ENCODE results near the gene LIMA1.

DNA sequence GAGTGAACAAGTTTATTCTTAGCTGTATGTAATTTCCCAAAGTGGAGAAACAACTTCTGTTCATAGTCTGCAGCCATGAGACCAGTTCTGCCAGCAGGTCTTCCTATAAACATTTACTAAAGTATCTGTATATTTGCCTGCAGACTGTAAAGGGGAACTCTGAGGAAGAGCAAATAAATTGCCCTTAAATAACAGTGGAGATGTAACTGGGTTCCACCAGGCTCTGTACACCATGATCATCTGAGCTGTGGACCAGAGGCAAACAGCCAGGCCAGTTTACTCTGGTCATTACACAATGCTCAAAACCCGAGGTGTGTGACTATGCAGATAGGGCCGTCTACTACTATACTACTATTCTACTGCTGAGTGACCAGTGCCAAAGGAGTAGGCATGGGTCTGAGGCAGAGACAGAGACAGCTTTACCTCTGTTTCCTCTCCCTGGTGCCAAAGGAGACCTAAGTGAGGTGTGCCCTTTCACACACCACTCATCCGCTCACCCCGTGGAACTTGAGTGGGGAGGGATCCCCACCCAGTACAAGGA, 95.0 kb downstream of the LIMA1 start:
- no peak for TF ChIP-seq BHLHE40 (IDR thresholded peaks at IDR 0.05; ENCODE audit: low read depth, low read length)
- TF ChIP-seq CTCF (conservative IDR thresholded peaks at IDR 0.05; ENCODE audit: low read depth, low read length), result no peak
- no peak for TF ChIP-seq USF2 (IDR thresholded peaks at IDR 0.05; ENCODE audit: low read depth, low read length)
- no peak for TF ChIP-seq POLR2A (IDR thresholded peaks at IDR 0.05; ENCODE audit: low read depth, low read length)
- no peak for TF ChIP-seq FOS (IDR thresholded peaks at IDR 0.05; ENCODE audit: low read depth, low read length)
- TF ChIP-seq MAZ (IDR thresholded peaks at IDR 0.05; ENCODE audit: borderline replicate concordance, low read depth, low read length), result no peak

Measured in IMR-90 (cell line).